HG03039 (cell line): Measurements from ENCODE around the gene GLT8D2.
"Not testable (repeated sequence)": the region's sequence is repeated elsewhere in the genome, so short reads cannot be mapped to it uniquely, and the experiment has no call there.

Source experiments
- ATAC-seq: cut with Tn5 transposase; IDR thresholded peaks from one replicate; pipeline ENCODE4 v1.9.1; 2021; ENCODE audit warnings: mild to moderate bottlenecking, moderate library complexity; ENCODE audit not compliant: unreplicated experiment

GLT8D2 gene

DNA sequence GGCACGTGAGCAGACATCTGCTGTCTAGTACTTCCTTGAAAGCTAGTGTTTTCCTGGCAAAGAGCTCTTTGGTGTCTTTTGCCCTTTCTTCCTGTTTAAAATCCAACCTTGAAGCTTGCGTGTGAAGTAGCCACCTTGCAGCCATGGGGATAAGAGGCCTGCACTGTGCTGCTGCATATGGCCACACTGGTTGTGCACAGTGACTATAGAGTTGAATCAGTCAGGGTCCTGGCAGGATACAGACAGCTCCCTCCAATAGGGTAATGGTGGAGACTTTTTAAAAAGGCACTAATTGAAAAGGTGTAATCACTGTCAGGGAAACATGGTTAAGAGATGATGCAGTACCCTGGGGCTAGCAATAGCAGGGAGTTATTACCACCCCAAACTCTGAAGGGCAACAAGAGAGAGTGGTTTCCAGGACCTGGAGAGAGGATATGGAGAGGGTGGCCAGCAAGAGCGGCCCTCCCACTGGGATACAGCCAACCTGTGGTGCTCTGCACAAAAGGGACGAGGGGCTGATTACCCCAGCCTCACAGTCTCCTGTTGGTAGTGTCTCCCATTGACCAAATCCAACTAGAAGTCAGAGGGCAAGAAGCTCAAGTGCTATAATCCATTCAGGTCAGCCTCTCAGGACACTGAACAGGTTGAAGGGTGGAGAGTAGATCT lies 4.8 kb upstream of the GLT8D2 start:
- ATAC-seq: no peak

DNA sequence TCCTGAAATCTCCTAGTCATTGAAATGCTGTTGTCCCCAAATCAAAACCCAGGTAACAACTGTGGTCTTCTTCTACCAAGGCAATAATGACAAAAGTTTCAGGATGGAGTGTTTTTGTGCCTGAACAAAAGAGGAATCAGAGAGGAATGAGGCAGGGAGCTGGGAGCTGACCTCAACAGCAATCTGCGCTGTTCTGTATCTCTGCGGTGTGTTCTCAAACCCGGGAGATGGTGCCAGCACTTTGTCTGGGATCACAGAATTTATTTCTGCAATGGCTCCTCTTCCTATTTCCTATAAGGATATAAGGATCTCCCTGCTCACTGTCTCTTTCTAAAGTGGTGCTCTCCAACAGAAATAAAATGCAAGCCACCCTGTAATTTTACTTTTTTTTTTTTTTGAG lies 449 bp upstream of the GLT8D2 start:
- ATAC-seq: no peak

DNA sequence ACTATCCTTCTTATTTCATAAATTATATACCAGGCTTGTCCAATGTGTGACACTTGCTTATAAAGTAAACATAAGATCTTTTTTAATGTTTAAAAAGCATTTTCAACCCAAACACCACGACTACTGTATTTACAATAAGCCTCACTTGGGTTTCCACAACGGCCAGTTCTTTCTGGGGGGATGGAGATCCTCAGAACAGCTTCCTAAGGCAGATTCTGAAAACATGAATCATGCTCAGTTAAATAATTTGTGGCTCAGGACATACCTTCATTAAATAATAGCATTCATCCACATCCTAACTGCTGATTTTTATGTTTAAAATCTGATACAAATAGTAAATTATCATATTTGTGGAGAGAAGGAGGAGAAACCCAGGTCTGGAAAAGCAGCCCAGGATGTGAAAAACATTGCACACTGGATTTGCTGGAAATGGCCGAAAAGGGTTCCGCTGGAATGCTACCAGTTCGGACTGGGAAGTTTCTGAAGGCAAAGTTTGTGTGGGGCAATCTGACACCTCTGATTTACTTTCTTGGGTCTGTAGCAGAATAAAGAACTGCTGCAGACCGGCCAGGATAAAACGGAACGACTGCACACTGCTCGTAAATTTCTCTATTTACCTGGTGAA lies 597 bp downstream of the GLT8D2 start:
- no peak for ATAC-seq

DNA sequence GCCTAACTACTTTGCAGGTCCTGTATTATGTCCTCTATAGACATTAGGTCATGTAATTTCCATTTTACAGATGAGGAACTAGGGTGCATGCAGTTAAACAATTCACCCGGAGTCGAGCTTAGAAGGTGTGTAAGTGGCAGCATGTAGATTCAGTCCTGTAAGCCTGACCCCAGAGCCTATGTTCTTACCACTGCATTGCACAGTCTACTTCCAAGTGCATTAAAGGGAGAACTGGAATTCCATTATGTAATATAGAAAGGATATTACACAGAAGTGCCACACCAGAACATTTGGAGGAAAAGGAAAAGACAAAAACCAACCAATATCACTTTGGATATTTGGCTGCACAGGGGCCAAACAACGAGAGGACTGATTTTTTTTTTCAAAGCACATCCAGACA lies 1.2 kb downstream of the GLT8D2 start:
- ATAC-seq: no peak

DNA sequence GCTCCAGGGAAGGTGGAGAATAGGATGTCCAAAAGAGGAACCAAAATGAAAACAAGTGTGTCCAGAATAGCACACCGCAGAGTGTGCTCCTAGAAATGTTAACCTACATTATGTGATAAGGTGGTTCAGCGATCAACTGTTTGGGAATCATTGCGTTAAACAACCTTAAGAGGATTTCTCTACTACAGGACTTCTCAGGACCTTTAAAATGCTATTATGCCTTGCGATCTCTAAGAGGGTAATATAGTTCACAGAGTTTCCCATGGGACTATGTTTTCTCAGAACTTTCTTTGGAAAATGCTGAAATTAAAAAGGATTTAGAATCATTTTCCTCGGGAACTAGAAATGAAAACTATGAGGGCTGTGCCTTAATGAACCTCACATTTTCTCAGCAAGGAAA lies 1.8 kb downstream of the GLT8D2 start:
- no peak for ATAC-seq

DNA sequence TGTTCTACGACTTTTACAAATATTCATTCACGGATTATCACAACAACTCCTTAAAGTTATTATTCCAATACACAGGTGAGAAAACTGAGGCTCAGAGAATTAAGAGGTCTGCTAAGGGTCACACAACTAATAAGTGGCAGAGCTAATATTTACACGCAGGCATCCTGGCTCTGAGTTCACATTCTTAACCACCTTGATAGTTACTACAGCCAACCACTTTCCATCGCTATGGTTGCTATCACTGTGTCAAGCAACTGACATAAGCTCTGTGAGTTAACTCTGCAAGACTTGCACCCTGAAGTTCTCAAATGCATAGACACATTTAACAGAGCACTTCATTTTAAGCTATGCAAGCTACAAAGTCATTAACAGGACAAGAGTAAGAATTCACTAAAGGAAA lies 3.7 kb downstream of the GLT8D2 start:
- no peak for ATAC-seq

DNA sequence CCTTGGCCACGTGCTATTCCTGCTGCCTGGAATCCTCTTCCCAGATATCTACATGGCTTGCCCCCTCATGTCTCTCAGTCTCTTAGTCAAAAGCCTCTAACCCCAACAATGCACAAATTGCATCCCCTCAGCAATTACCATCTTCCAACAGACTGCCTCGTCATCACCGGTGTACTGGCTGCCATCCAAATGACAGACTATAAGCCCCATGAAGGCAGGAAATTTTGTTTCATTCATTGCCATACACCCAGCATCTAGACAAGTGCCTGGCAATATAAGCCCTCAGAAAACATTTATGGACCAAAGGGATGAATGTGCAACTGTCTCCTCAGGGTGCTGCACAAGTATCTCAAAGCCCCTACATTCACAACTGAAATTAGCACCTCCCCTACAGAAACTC lies 5.8 kb downstream of the GLT8D2 start:
- ATAC-seq: no peak

DNA sequence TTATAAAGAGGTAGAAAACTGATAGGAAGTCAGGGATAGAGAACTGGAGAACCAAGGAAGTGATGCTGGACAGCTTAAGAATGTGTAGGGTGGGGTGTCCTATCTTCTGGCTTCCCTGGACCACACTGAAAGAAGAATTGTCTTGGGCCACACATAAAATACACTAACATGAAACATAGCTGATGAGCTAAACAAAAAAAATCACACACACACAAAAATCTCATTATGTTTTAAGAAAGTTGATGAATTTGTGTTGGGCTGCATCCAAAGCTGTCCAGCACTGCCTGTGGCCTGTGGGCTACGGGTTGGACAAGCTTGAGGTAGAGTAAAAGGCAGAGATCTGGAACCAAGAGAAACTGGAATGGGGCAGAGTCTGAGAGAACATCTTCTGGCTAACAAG lies 7.4 kb downstream of the GLT8D2 start:
- ATAC-seq: no peak

DNA sequence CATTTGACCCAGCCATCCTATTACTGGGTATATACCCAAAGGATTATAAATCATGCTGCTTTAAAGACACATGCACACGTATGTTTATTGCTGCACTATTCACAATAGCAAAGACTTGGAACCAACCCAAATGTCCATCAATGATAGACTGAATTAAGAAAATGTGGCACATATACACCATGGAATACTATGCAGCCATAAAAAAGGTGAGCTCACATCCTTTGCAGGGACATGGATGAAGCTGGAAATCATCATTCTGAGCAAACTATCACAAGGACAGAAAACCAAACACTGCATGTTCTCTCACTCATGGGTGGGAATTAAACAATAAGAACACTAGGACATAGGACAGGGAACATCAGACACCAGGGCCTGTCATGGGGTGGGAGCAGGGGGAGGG lies 10.2 kb downstream of the GLT8D2 start:
- ATAC-seq: not testable (repeated sequence)

DNA sequence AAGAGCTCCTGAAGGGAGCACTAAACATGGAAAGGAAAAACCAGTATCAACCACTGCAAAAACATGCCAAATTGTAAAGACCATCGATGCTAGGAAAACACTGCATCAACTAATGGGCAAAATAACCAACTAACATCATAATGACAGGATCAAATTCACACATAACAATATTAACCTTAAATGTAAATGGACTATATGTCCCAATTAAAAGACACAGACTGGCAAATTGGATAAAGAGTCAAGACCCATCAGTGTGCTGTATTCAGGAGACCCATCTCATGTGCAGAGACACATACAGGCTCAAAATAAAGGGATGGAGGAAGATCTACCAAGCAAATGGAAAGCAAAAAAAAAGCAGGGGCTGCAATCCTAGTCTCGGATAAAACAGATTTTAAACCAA lies 13.8 kb downstream of the GLT8D2 start:
- not testable (repeated sequence) for ATAC-seq

DNA sequence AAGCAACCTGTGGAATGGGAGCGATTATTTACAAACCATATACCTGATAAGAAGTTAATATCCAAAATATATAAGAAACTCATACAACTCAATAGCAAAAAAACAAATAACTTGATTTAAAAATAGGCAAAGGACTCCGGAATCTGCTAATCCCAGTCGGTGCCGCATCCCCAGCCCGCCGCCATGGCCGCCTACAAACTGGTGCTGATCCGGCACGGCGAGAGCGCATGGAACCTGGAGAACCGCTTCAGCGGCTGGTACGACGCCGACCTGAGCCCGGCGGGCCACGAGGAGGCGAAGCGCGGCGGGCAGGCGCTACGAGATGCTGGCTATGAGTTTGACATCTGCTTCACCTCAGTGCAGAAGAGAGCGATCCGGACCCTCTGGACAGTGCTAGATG lies 19.4 kb downstream of the GLT8D2 start:
- not testable (repeated sequence) for ATAC-seq

DNA sequence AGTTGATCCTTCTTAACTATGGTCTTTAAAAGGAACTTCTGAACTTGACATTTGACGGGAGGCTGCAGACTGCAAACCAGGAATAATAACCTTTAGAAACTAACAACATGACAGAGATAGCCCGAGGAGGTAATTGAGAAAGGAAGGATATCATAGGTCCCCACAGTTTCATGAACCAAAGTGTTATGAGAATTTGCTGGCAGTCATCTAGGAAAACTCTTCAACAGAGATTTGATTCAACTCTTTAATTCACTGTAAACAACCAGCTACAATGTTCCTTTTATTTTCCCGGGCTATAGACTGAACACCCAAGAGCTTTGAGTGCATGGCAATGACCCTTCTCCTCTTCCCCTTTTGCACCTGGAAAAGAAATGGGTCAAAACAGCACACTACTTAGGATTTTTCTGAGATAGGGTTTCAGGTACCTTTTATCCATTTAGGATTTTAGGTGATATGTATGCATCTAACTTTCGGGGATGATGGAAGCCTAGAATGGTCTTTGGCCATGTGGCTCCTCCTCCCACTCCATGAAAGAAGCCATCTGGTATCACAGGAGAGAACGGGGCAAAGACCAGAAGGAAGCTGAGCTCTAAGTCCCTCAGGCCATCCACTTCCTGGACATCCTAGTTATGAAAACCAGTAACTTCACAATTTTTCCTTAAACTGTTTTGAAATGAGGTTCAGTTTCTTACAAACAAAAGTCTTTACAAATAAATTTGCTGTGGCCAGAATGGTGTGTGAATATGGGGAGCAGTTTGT lies 23.0 kb downstream of the GLT8D2 start:
- ATAC-seq: no peak

DNA sequence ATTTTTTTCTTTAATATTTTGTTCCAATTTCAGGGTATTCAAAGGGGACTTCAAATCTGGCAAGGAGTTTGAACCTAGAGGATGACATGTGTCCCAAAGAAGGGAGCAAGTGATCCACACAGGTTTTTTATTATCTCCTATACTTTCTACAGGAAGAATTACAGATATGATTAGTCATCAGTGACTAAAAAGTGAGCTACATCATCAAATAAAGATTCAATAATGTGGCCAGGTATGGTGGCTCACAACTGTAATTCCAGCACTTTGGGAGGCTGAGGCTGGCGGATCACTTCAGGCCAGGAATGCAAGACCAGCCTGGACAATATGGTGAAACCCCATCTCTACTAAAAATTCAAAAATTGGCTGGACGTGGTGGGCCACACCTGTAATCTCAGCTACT lies 24.2 kb downstream of the GLT8D2 start:
- ATAC-seq: no peak

DNA sequence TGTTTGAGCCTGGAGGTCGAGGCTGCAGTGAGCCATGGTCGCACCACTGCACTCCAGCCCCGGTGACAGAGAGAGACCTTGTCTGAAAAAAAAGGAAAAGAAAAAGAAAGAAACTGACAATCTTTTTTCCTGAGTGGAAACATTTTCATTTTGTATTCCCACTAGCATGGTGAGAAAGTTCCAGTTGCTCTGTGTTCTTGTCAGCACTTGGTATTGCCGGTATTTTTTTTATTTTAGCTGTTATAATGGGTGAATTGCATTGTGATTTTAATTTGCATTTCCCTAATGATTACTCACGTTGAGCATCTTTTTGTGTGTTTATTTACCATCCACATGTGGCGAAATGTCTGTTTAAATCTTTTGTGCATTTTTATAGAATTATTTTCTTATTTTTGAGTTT lies 25.6 kb downstream of the GLT8D2 start:
- ATAC-seq: no peak

DNA sequence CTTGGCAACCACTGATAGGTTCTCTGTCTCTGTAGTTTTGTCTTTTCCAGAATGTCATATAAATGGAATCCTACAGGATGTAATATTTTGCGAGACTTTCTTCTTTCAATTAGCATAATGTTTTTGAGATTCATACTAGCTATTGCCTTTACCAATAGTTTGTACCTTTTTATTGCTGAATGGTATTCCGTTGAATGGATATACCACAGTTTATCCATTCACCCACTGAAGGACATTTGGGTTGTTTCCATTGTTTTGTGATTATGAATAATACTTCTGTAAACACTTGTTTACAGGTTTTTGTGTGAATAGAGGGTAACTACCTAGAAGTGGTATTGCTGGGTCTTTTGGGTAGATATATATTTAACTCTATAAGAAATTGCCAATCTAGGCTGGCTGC lies 26.3 kb downstream of the GLT8D2 start:
- ATAC-seq: no peak

DNA sequence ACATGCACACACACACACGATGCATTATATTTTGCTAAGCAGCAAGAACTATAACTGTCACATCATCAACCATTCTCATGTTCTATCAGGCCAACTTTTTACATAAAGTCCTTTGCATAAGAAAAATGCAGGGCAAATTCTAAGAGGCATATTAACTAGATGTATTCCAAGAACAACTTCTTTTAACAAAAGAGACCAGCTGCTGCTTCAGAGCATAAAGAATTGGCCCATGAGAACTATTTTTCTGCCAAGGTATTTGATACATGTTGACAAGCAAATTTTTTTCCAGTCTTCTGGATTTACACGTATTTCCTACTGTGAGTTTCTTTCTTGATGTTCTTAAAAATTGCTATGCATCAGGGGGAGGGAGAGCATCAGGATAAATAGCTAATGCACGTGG lies 27.2 kb downstream of the GLT8D2 start:
- ATAC-seq: no peak

DNA sequence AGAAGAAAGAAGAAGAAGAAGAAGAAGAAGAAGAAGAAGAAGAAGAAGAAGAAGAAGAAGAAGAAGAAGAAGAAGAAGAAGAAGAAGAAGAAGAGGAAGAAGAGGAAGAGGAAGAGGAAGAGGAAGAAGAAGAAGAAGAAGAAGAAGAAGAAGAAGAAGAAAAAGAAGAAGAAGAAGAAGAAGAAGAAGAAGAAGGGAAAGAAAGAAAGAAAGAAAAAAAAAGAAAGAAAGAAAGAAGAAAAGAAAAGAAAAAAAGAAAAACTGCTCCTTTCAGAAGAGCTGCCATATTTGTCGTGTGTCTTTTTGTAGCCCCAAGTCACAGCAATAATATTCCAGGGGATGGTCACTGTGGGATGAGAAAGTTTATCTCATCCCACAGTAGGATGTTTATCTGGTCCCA lies 28.1 kb downstream of the GLT8D2 start:
- not testable (repeated sequence) for ATAC-seq

DNA sequence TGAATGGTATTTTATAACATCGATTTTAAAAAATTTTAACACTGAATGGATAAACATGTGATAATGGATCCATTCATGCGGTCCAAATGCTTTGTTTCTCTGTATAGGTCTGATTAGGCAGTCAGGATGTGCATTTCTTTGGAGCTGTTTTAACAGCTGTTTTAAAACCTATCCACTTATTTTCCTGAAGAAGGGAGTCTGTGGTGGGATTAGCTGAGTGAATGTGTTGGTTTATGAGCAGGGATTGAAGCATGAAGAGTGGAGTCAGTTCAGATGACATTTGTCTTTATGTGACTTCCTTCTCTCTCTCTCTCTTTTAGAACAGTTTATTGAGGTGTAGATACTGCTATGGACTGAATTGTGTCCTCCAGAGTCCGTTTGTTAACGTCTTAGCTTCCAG lies 37.7 kb downstream of the GLT8D2 start:
- ATAC-seq: no peak

DNA sequence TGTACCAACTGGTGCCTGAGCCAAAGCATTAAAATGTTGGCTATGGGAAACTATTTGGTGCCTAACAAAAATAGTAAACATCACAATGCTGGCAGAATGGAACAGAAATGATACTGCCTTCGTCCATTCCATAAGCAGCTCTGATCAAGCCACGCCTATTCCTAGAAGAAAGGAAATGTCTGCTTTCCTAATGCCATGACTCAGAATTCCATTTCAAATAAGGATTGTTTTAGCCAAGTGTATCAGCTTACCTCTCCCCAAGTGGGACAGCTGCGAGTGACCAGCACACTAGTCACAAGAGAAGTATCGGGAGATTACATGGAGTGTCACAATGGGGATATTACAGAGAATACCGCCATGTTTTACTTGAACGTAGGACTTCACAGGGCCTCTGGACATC lies 38.7 kb downstream of the GLT8D2 start:
- ATAC-seq: no peak

DNA sequence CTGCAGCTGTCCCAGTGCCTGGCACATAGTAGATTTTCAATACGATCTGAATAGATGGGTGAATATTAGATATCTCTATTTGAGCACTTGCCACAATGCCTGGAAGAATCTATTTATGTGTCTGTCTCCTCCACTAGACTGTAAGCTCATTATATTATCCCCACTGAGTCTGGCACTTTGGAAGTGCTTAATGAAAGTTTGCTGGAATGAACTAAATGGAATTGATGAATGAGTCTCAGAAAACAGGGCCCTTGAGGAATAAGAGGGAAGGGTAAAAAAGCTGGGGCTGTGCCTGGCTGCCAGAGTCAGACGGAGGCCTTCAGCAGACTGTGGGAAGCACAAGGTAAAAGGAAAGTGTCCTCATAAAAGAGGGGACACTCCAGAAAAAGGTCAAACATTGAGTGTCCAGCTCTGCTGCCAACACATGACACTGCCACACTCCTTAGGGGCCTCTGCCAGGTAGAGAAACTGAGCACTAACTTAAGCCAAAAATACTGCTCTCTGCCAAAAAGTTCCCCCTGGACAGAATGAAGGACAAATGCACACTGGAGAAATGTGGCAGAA lies 39.3 kb downstream of the GLT8D2 start:
- ATAC-seq: no peak

DNA sequence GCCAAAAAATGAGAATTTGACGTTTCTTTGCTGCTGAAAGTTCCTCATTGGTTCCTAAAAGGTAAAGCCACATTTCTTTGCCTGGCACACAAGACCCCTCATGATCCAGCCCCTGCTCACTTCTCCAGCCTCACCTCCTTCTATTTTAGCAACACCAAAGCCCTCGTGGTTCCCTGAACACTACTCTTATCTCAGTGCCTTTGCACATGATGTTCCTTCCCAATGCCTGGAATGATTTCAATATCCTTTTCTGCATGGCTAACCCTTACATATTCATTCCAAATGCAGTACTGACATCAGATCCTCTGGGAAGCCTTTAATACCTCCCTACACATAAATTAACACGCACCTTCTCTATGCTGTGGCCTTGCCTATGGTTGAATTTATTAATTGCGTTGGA lies 39.9 kb downstream of the GLT8D2 start:
- ATAC-seq: no peak

DNA sequence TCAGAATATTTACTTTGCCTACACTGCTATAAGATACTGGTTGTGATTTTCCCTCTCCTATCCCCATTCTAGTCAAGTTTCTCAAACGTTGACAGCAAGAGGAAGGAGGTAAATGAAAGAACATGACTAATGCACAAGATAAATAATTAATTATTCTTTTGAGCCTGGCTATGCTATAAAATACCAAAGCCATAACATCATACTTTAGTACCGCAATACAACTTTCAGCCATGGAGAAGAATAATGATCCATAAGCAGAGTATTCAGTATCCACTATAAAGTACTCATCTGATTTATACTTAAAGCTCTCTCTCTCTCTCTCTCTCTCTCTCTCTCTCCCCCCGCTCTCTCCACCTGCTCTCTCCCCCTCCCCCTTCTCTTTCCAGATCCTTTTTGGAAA lies 43.1 kb downstream of the GLT8D2 start:
- no peak for ATAC-seq
